Renal cortical epithelial cell (primary cell): ENCODE measurements around the gene ARSA. TPM values are rescaled to one million over a fixed set of nuclear protein-coding genes. Genes with fewer than 3 reads are reported as not detected.
"Not testable (repeated sequence)": the region's sequence is repeated elsewhere in the genome, so short reads cannot be mapped to it uniquely, and the experiment has no call there.

Experiments used
- DNase-seq: peaks from one replicate; pipeline ENCODE4 v3.0.0-alpha.2; 2011; ENCODE audit warnings: low read depth
- total RNA-seq: library from RNA; depleted of rRNA; stranded (reverse); fragments of >200 nt; gene quantifications from 2 replicates; pipeline ENCODE4 v1.2.3, GENCODE V29; 2014

The ARSA gene
- 26.9 and 35.9 TPM in 2 replicates for total RNA-seq

DNA sequence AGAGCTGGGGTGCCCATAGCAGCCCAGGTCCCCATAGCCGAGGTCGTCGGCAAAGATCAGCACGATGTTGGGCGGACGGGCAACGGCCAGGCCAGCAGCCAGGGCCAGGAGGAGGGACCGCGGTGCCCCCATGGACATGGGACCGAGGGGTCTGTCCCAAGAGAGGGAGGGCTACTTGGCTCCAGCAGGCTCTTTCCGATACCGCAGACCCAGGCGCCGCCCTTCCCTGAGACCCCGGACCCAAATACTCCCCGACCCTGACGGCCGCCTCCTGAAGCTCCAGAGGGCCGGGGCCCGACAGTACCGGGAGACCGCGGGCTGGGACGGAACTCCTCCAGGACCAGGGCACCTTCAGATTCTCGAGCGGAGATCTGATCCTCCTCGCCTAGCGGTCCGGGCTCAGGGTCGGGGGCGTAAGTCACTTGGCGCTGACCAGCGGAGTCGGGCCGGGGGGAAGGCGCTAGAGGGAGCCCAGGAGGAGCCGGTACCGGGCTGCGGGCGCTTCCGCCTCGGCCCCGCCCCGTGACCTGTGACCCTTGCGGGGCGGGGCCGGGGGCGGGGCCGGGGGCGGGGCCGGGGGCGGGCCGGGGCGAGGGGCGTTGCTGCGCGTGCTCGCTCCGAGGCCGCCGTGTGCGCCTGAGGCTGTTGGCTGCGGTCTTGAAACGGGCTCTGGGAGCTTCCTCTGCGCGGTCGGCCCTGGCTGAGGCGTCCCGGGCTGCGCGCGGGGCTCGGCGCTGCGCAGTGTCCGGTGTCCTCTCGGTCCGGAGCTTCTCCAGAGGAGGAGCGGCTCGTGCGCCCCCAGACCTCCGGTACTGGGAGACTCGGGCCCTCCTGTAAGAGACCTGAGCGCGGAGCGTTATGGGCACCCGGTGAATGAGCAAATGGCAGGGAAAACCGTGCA is at the start of gene ARSA:
Gene ARSA (minus strand): TSS at position 511 of the 901 bp plus-strand sequence. CDS start 373 bp downstream, at position 138.
- DNase-seq, result peak; percentile 44

DNA sequence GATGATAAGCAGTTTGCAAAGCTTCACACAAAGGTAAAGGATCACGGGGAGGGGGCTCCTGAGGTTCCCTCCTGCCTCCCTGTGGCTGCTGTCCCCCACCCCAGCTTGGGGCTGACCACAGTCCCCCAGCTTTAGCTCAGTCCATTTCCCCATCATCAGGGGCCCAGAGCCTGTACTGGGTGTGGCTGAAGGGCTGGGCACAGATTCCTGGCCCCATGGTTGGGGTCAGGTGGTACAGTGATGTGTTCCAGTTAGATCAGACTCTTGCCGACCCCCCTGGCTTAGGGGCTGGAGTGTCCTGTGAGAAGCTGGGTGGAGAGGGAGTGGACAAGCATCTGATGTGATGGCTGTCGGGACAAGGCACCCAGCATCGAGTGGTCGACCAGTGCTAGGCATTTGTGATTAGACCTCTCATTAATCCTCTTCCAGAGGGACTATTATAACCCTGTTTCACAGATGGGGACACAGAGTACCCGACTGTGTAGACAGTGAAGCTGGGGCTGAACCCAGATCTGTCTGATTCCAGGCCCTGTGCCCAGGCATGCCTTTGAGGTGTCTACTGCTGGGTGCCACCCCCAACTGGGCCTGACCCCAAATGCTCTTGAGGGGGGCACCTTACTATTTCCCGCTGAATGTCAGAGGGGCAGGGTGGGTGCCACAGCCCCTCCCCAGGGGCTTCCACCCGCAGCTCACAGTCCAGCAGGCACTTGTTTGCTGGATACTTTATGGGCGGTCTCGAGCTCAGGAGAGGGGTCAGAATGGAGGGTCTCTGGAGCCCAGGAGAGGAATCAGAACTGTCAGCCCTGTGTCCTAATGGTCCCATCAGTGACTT is 48.9 kb upstream of the ARSA start:
- no peak for DNase-seq

DNA sequence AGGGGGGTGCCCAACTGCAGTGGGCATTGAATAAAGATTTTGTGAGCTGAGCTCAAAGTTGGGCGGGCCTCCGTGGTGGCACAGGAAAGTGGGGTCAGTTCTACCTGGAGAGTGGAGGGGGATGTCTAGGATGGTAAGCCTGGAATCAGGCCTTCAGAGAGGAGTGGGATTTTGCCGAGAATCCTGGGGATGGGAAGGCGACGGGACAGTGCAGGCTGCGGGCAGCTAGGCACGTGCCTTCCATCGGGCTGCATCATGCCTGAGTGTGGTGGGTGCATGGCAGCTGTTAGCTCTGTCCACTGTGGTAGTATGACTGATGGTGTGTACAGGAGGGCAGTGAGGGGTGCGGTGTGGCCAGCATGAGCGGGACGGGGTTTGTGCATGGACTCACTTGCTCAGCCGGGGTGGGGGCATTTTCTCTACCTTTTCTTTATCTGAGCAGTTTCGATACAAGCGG is 48.3 kb upstream of the ARSA start:
- no peak for DNase-seq

DNA sequence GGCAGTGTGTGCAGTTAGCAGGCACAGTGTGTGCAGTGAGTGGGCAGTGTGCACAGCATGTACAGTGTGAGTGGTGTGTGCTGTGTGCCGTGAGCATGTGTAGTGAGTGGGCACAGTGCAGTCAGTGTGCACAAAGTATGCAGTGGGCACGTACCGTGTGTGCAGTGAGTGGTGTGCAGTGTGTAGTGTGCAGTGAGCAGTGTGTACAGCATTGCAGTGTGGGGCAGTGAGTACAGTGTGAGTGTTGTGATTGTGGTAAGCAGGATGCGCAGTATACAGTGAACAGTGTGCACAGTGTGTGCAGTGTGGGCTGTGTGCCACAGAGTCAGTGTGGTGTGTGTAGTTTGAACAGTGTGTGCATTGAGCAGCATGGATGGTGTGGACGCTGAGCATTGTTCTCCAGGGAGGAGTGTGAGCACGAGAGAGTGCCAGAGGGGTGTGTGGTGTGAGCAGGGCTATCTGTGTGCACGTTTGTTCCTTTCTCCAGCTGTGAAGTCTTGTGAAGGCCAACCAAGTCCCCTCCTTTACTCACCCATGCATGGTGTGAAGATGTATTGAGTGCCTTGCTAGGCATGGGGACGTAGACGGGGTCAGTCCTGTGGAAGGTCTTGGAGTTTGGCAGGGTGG is 47.7 kb upstream of the ARSA start:
- DNase-seq, result no peak

- peak; percentile 16 for DNase-seq
Observed at GRCh38 chr22:50674606-50675552, 46.9 kb upstream of the ARSA start.

DNA sequence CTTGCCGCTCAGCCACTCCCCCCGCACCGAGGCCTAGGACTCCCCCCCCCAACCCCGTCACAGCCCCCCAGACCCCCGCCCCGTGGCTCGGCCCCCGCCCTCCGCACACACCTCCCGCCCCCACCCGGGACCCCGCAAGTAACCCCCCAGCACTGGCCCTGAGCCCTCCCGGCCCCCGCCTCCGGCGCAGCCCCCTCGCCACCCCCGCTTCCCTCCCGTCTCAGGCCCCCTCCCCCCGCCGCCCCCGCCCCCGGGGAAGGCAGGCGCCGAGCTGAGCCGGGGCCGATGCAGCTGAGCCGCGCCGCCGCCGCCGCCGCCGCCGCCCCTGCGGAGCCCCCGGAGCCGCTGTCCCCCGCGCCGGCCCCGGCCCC is 46.2 kb upstream of the ARSA start:
- no peak for DNase-seq

DNA sequence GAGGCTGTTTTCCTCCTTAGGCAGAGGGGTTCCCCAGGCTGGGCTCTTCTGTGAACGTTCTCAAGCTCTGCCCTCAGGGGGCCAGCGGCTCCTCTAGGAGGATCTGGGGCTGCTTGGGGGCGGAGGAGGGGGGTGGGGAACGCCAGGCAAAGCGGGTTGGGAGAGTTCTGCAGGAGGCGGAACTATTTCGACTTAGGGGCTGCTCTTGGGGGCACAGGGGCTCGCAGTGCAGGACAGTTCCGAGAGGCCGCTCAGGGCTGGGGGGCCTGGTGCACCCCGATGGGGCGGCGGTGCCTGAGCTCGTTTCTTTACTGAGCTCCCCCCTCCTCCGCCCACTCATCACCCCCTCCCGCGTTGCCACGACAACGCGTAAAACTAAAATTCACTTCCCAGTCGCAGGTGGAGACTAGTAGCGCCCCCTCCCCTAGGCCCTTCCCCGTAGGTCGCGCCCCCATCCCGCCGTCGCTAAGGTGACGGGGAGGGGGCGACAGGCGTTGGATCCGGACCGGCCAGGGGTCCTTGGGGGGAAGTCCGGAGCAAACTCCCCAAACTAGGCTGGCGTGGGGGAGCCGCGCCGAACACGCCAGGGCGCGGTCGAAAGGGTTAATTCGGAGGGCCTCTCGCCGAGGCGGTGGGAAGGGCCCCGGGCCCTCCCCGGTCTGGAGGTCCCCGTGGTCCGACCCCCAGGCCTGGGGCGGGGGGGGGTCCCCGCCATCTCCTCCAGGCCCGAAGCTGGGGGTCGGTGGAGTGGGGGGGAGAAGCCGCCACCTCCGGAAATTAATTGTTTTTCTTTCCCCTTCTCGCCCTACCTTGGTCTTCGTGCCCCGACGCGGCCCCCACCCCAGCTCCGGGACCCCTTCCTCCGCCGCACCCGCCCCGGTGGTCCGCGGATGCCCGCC is 45.5 kb upstream of the ARSA start:
- DNase-seq, result no peak

GRCh38 chr22:50672471-50673230 is 44.7 kb upstream of the ARSA start, which contains the start of gene SHANK3:
TSS of gene SHANK3 (plus strand) at chr22:50672823.
- no peak for DNase-seq

GRCh38 chr22:50672041-50672440 is 44.1 kb upstream of the ARSA start:
- no peak for DNase-seq

- DNase-seq, result no peak
Observed at GRCh38 chr22:50671641-50672040, 43.7 kb upstream of the ARSA start.

- no peak for DNase-seq
Observed at GRCh38 chr22:50670914-50671538, 43.1 kb upstream of the ARSA start.

GRCh38 chr22:50670513-50670912 is 42.6 kb upstream of the ARSA start:
- no peak for DNase-seq

DNA sequence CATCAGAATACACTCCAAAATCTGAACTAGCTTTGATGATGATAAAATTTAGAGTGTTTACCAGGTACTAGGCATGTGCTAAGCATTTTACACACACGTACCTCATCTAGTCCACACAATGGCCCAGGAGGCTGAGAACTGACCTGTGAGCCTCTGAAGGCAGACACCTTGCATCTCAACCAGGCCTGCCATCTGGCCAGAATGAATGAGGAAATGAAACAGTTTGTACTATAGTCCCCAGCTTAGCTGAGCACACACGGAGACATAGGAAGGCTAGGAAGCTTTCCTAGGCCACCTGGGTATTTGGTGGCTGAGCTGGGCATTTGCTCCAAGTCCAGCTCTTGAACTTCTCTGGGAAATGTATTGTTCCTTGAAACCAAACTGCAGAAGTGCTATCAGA is 37.8 kb upstream of the ARSA start:
- DNase-seq, result no peak

- no peak for DNase-seq
Observed at GRCh38 chr22:50665212-50665611, 37.3 kb upstream of the ARSA start.

- no peak for DNase-seq
Observed at GRCh38 chr22:50660306-50660705, 32.4 kb upstream of the ARSA start.

- DNase-seq, result not testable (repeated sequence)
Observed at GRCh38 chr22:50659711-50660110, 31.8 kb upstream of the ARSA start.

GRCh38 chr22:50657925-50658324 is 30.0 kb upstream of the ARSA start:
- no peak for DNase-seq
